Measurements from ENCODE around the gene RUNX2. TPM values are rescaled to one million over a fixed set of nuclear protein-coding genes. Genes with fewer than 3 reads are reported as not detected.

The RUNX2 gene
- total RNA-seq, 1 donor from 2014 or later: 3.7 TPM

DNA sequence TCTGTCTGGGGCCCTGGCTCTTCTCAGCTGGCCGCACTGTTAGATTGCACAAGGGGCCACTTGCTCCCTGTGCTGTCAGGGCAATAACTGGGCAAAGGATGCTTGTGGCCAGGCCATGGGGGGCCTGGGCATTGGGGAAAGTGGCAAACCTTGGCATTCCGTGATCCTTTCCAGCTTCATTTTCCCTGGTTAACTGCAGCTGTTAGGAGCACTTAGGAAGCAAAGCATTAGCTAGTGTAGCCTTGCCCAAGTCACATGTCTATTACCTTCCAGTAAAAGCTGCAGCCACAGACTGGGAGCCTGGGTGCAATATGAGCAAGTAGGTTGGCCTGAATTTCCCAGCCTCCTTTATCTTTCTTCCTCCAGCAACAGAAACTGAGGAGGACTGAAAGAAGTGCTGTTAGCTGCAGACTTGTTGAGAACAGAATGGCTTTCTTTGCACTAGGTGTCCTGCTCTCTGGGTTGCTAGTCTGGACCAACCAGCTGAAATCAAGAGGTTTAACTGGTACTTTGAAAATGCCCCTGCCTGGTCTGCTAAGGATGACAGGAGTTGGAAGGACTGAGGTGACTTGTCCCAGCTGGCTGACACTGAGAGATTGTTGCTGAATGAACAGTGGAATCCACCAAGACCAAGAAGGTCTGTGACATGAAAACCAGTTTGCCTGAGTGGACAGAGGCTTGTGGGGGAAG, 361.9 kb downstream of the RUNX2 start:
- Histone ChIP-seq H3K27ac (no peak overlapping the region), H3K27me3 (ENCODE audit: low read depth) (no peaks in the 10 kb centered on the region), H3K36me3 (no peaks in the 10 kb centered on the region), H3K4me1 (no peaks in the 10 kb centered on the region), H3K4me3 (no peak overlapping the region), H3K9me3 (no peaks in the 10 kb centered on the region)
- TF ChIP-seq, protein P1, sequence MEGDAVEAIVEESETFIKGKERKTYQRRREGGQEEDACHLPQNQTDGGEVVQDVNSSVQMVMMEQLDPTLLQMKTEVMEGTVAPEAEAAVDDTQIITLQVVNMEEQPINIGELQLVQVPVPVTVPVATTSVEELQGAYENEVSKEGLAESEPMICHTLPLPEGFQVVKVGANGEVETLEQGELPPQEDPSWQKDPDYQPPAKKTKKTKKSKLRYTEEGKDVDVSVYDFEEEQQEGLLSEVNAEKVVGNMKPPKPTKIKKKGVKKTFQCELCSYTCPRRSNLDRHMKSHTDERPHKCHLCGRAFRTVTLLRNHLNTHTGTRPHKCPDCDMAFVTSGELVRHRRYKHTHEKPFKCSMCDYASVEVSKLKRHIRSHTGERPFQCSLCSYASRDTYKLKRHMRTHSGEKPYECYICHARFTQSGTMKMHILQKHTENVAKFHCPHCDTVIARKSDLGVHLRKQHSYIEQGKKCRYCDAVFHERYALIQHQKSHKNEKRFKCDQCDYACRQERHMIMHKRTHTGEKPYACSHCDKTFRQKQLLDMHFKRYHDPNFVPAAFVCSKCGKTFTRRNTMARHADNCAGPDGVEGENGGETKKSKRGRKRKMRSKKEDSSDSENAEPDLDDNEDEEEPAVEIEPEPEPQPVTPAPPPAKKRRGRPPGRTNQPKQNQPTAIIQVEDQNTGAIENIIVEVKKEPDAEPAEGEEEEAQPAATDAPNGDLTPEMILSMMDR (IDR thresholded peaks at IDR 0.05): no peak
- ATAC-seq (no peak), DNase-seq (no peak)
- intact Hi-C loops (cut with DNase I): no loop called here

- no peak overlapping the region for H3K27ac ChIP-seq
- ATAC-seq: no peak
- intact Hi-C loops (cut with DNase I): no loop called here
- no peaks in the 10 kb centered on the region for H3K27me3 ChIP-seq (ENCODE audit: low read depth)
- H3K4me1 ChIP-seq: no peaks in the 10 kb centered on the region
- no peak overlapping the region for H3K4me3 ChIP-seq
- no peak for DNase-seq
- no peaks in the 10 kb centered on the region for H3K9me3 ChIP-seq
- TF ChIP-seq, protein P1 (IDR thresholded peaks at IDR 0.05): no peak
- no peaks in the 10 kb centered on the region for H3K36me3 ChIP-seq
Measured at GRCh38 chr6:45690846-45691245, 362.7 kb downstream of the RUNX2 start.

- Histone ChIP-seq H3K9me3 (no peaks in the 10 kb centered on the region), H3K27ac (no peak overlapping the region), H3K4me3 (no peak overlapping the region), H3K27me3 (ENCODE audit: low read depth) (no peaks in the 10 kb centered on the region), H3K36me3 (no peaks in the 10 kb centered on the region), H3K4me1 (no peaks in the 10 kb centered on the region)
- ATAC-seq (no peak), DNase-seq (no peak)
- intact Hi-C loops (cut with DNase I): no loop called here
- TF ChIP-seq, protein P1 (IDR thresholded peaks at IDR 0.05): no peak
Measured at GRCh38 chr6:45691426-45691825, 363.3 kb downstream of the RUNX2 start.

- DNase-seq (no peak), ATAC-seq (no peak)
- TF ChIP-seq, protein P1 (IDR thresholded peaks at IDR 0.05): no peak
Measured at GRCh38 chr6:45692021-45692420, 363.9 kb downstream of the RUNX2 start.

GRCh38 chr6:45696738-45697137, 368.6 kb downstream of the RUNX2 start:
- Histone ChIP-seq H3K36me3 (no peaks in the 10 kb centered on the region), H3K4me3 (no peak overlapping the region), H3K9me3 (no peaks in the 10 kb centered on the region), H3K27ac (no peak overlapping the region), H3K4me1 (no peaks in the 10 kb centered on the region), H3K27me3 (ENCODE audit: low read depth) (no peaks in the 10 kb centered on the region)
- intact Hi-C loops (cut with DNase I): no loop called here
- ATAC-seq (no peak), DNase-seq (no peak)
- TF ChIP-seq, protein P1 (IDR thresholded peaks at IDR 0.05): no peak

More at GRCh38 chr6:45692021-45692420, 363.9 kb downstream of the RUNX2 start:
- Histone ChIP-seq H3K9me3 (no peaks in the 10 kb centered on the region), H3K4me3 (no peak overlapping the region), H3K27ac (no peak overlapping the region), H3K36me3 (no peaks in the 10 kb centered on the region), H3K4me1 (no peaks in the 10 kb centered on the region), H3K27me3 (ENCODE audit: low read depth) (no peaks in the 10 kb centered on the region)
- intact Hi-C loops (cut with DNase I): no loop called here

Measured in lower lobe of right lung (tissue), 2 donors.